Sigmoid colon (tissue), 7 donors: ENCODE measurements around the gene CHD5. TPM values are rescaled to one million over a fixed set of nuclear protein-coding genes. Genes with fewer than 3 reads are reported as not detected.

Experiments used
- DNase-seq: peaks from one replicate; pipeline ENCODE4 v3.0.0-alpha.2; 2019
- H3K27ac ChIP-seq, 4 donors: fragments of 200-600 bp; sonication (generic); one replicate each; pipeline ENCODE4 v1.5.1; 2016 to 2019; ENCODE audit warnings: mild to moderate bottlenecking in 1 of 4
- H3K27me3 ChIP-seq, 3 donors: fragments of 200-600 bp; sonication (generic); one replicate each; pipeline ENCODE4 v1.5.1; 2019; ENCODE audit warnings: mild to moderate bottlenecking in 1 of 3
- H3K36me3 ChIP-seq, 4 donors: fragments of 200-600 bp; sonication (generic); one replicate each; pipeline ENCODE4 v1.5.1; 2016 to 2019
- H3K4me1 ChIP-seq, 4 donors: fragments of 200-600 bp; sonication (generic); one replicate each; pipeline ENCODE4 v1.5.1; 2017 to 2019
- H3K4me3 ChIP-seq, 4 donors: fragments of 200-600 bp; sonication (generic); one replicate each; pipeline ENCODE4 v1.5.1; 2017 to 2019; ENCODE audit warnings: mild to moderate bottlenecking in 2 of 4, moderate library complexity in 1 of 4
- H3K9me3 ChIP-seq, 4 donors: fragments of 200-600 bp in 3 of 4; sonication (generic) in 3 of 4; one replicate each; pipeline versions ENCODE4 v1.5.1 to v1.6.1; 2013 to 2019
- EP300 ChIP-seq, 4 donors: sonication (generic); formaldehyde crosslinking; IDR thresholded peaks; one replicate each; pipeline ENCODE4 v1.6.1; 2017; ENCODE audit warnings: antibody characterized with exemption in 4 of 4
- POLR2A ChIP-seq, 2 donors: fragments of 450-650 bp; IDR thresholded peaks; one replicate each; pipeline ENCODE4 v1.6.1; 2016; ENCODE audit warnings: antibody characterized with exemption in 2 of 2, mild to moderate bottlenecking in 2 of 2, moderate library complexity in 2 of 2
- POLR2AphosphoS5 ChIP-seq, 4 donors: sonication (generic); formaldehyde crosslinking; IDR thresholded peaks; one replicate each; pipeline ENCODE4 v1.6.1; 2017; ENCODE audit warnings: antibody characterized with exemption in 4 of 4
- WGBS, 2 donors: extraction: QIAGEN DNeasy Blood & Tissue Kit; methylation state at CpG; one replicate each; pipeline ENCODE4 v1.1.7; 2013; 5-methylcytosine and 5-hydroxymethylcytosine counted together
- intact Hi-C: fragments of 100-400 bp; cut with DNase I; formaldehyde crosslinking; loops from one replicate; pipeline ENCODE4 v1.15.1; 2023
- polyA plus RNA-seq, 3 donors: library from polyadenylated mRNA; stranded (reverse); fragments of 200-250 nt; gene quantifications; one replicate each; pipeline ENCODE4 v1.2.3, GENCODE V29; 2013
- total RNA-seq, 4 donors: library from RNA; depleted of rRNA; stranded (reverse); fragments of >200 nt; gene quantifications; one replicate each; pipeline ENCODE4 v1.1.0, GENCODE V29; 2016
- TF ChIP-seq, protein P1 (sequence below), 4 experiments: fragments of 450-650 bp in 3 of 4; fragments of 200-600 bp in 1 of 4; IDR thresholded peaks; one replicate each; pipeline ENCODE4 v1.5.1; 2016 to 2019; ENCODE audit warnings: antibody characterized with exemption in 4 of 4, mild to moderate bottlenecking in 3 of 4, moderate library complexity in 2 of 4
- donor health status: healthy with polysubstance abuse.
- donor health status: Bipolar disorder and iron deficiency.
- donor health status: healthy.

CHD5 gene
- total and polyA plus RNA-seq, 7 donors = 0.49 to 2.8 (median 1.4) TPM; not detected in 2

DNA sequence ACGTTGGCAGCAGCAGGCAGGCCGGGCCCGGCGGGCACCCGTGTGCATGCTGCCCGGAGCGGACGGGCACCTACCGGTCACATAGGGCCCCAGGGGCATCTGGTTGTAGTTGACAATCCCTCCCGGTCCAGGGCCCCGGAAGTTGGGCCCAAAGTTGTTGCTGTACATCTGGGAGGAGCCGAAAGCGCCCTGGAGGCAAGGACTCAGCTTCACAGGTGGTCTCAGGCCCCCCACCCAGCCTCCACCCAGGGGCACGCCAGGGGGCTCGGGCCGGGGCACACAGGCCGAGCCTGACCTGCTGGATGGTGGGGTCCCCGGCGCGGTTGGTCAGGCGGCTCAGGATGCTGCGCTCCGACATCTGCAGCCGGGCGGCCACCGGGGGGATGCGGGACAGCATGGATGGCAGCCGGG is 73.8 kb downstream of the CHD5 start:
- Histone ChIP-seq H3K4me3 (no peak overlapping the region), H3K27ac (no peak overlapping the region), H3K36me3 (no peaks in the 10 kb centered on the region), H3K4me1 (peaks cover 0 to 3% (median 0%) of the 10 kb centered on the region in 4 donors), H3K27me3 (peaks cover 0 to 65% (median 33%) of the 10 kb centered on the region in 3 donors), H3K9me3 (no peaks in the 10 kb centered on the region)
- intact Hi-C loops = no loop called here
- TF ChIP-seq, protein P1, sequence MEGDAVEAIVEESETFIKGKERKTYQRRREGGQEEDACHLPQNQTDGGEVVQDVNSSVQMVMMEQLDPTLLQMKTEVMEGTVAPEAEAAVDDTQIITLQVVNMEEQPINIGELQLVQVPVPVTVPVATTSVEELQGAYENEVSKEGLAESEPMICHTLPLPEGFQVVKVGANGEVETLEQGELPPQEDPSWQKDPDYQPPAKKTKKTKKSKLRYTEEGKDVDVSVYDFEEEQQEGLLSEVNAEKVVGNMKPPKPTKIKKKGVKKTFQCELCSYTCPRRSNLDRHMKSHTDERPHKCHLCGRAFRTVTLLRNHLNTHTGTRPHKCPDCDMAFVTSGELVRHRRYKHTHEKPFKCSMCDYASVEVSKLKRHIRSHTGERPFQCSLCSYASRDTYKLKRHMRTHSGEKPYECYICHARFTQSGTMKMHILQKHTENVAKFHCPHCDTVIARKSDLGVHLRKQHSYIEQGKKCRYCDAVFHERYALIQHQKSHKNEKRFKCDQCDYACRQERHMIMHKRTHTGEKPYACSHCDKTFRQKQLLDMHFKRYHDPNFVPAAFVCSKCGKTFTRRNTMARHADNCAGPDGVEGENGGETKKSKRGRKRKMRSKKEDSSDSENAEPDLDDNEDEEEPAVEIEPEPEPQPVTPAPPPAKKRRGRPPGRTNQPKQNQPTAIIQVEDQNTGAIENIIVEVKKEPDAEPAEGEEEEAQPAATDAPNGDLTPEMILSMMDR (IDR thresholded peaks at IDR 0.05) = no peak
- no peak for DNase-seq
- WGBS, 2 donors = 87 to 91% methylated on average over 28 of the region's 28 CpGs

DNA sequence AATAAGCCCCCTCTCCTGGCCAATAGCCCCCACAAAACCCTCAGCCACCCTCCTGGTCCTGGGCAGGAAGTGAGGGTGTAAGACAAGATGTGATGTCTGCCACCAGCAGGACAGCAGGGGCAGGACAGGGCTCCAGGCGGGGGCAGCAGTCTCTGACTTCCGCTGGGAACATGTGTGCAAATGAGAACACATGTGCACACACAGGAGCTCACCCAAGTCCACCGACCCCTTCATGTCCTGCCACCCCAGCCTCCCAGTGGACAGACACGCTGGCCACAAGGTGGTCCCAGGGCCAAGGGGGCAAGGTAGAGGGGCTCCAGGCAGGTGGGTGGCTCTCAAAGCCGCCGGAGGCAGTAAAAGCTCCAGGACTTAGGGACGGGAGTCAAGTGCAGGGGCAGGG is 74.4 kb downstream of the CHD5 start:
- Histone ChIP-seq H3K36me3 (no peaks in the 10 kb centered on the region), H3K27ac (no peak overlapping the region), H3K4me1 (peaks cover 0 to 3% (median 0%) of the 10 kb centered on the region in 4 donors), H3K9me3 (no peaks in the 10 kb centered on the region), H3K4me3 (no peak overlapping the region), H3K27me3 (peaks cover 0 to 69% (median 33%) of the 10 kb centered on the region in 3 donors)
- intact Hi-C loops = no loop called here
- WGBS, 2 donors = 57 to 76% methylated on average over 7 of the region's 7 CpGs
- no peak for DNase-seq
- no peak for TF ChIP-seq POLR2A (IDR thresholded peaks at IDR 0.05)
- TF ChIP-seq, protein P1 (IDR thresholded peaks at IDR 0.05) = no peak
- no peak for TF ChIP-seq EP300 (IDR thresholded peaks at IDR 0.05)
- TF ChIP-seq POLR2AphosphoS5 (IDR thresholded peaks at IDR 0.05) = no peak

DNA sequence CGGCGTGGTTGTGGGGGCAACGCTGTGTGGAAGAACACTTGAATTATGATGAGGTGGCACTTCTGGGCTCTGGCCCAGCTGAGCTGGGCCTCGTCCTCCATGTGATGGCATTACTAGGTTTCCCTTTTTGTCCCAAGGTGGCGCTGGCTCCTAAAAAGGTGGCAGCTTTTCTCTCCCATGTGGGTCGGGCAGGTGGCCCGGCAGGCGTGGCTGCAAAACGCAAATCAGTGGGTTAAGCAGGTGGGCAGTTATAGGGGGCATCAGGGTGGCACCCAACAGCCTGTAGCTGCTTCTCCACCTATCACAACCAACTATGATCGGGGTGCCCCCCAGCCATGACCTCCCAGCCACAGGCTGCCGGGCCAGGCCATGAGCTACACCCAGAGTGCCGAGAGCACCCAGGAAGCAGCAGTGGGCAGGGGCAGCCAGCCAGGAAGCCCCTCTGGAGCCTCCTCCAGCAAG is 74.9 kb downstream of the CHD5 start:
- intact Hi-C loops = no loop called here
- H3K9me3 ChIP-seq = no peaks in the 10 kb centered on the region
- peaks cover 0 to 68% (median 35%) of the 10 kb centered on the region in 3 donors for H3K27me3 ChIP-seq
- WGBS, 2 donors = 37 to 75% methylated on average over 12 of the region's 12 CpGs
- no peak overlapping the region for H3K27ac ChIP-seq
- peaks cover 0 to 3% (median 0%) of the 10 kb centered on the region in 4 donors for H3K4me1 ChIP-seq
- DNase-seq = peak; percentile 57
- no peak overlapping the region for H3K4me3 ChIP-seq
- TF ChIP-seq POLR2A (IDR thresholded peaks at IDR 0.05) = no peak
- H3K36me3 ChIP-seq = no peaks in the 10 kb centered on the region

DNA sequence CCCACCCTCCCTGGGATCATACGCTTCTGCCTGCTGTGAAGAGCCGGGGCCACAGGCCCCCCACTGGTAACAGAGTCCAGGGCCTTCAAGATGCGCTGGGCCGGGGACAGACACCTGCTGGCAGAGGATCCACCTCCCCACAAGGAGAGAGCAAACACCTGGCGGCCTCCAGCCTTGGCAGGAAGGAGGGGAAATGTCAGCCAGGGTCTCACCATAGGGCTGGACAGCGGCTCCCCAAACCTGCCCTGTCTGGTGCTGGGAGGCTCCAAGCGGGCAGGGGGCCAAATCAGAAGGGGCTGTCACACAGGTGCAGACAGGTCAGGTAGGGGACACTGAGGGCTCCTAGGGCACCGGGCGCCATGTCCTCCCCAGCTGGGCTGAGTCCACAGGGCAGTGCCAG is 75.5 kb downstream of the CHD5 start:
- Histone ChIP-seq H3K27me3 (peaks cover 0 to 72% (median 37%) of the 10 kb centered on the region in 3 donors), H3K27ac (no peak overlapping the region), H3K36me3 (no peaks in the 10 kb centered on the region), H3K4me1 (peaks cover 0 to 3% (median 0%) of the 10 kb centered on the region in 4 donors), H3K4me3 (no peak overlapping the region), H3K9me3 (no peaks in the 10 kb centered on the region)
- 59 to 78% methylated on average over 9 of the region's 9 CpGs for WGBS, 2 donors
- TF ChIP-seq, protein P1 (IDR thresholded peaks at IDR 0.05) = no peak
- TF ChIP-seq EP300 (IDR thresholded peaks at IDR 0.05) (no peak), POLR2A (IDR thresholded peaks at IDR 0.05) (no peak), POLR2AphosphoS5 (IDR thresholded peaks at IDR 0.05) (no peak)
- intact Hi-C loops = no loop called here
- peak; percentile 60 for DNase-seq

DNA sequence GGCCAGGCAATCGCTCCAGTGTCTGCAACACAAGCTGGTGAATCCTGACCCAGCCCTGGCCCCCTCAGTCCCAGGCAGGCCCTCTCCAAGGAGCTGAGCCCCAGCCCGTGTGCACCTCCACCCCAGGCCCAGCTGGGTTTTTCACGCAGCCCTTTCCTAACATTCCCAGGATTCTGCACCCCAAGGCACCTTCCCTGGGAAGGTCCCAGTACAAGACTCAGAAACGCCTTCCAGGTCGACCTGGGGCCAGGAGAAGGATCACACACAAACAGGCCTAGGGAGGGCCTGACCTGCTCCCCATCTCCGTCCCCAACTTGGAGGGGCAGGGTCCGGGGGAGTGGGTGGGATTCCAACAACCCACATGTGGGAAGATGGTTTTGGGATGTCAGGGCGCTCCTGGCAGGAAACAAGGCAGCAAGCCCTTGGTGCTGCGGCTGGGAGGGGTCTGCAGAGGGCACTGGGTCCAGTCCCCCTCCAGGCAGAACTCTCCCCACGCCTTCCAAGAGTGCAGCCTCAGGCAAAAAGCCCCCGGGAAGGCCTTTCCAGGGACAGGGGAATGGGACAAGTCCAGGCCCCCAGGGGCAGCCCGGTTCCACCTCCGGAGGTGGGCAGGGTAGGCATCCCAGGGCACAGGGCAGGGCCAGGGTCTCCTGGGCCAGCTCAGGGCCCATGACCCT is 76.1 kb downstream of the CHD5 start:
- Histone ChIP-seq H3K4me1 (peaks cover 0 to 3% (median 0%) of the 10 kb centered on the region in 4 donors), H3K36me3 (no peaks in the 10 kb centered on the region), H3K27me3 (peaks cover 0 to 68% (median 37%) of the 10 kb centered on the region in 3 donors), H3K4me3 (no peak overlapping the region), H3K27ac (no peak overlapping the region), H3K9me3 (no peaks in the 10 kb centered on the region)
- no peak for TF ChIP-seq POLR2A (IDR thresholded peaks at IDR 0.05)
- TF ChIP-seq, protein P1 (IDR thresholded peaks at IDR 0.05) = no peak
- TF ChIP-seq POLR2AphosphoS5 (IDR thresholded peaks at IDR 0.05) = no peak
- TF ChIP-seq EP300 (IDR thresholded peaks at IDR 0.05) = no peak
- intact Hi-C loops = no loop called here
- DNase-seq = peak; percentile 54
- WGBS, 2 donors = 70 to 77% methylated on average over 13 of the region's 13 CpGs
